DOHH2 (cell line): ENCODE measurements around the gene IFIT2.

Experiments used
- EZH2phosphoT487 ChIP-seq: fragments of 200-600 bp; sonication (generic); IDR thresholded peaks from 2 replicates; pipeline ENCODE4 v1.6.1; 2017; ENCODE audit warnings: borderline replicate concordance, mild to moderate bottlenecking, antibody characterized with exemption, low read length, moderate library complexity, mixed read lengths
- TF ChIP-seq, protein P1 (sequence below): fragments of 200-600 bp; sonication (generic); IDR thresholded peaks from one replicate; pipeline ENCODE4 v1.5.1; 2014; ENCODE audit warnings: antibody characterized with exemption, mild to moderate bottlenecking, low read depth, low read length; ENCODE audit not compliant: poor library complexity, severe bottlenecking

DNA sequence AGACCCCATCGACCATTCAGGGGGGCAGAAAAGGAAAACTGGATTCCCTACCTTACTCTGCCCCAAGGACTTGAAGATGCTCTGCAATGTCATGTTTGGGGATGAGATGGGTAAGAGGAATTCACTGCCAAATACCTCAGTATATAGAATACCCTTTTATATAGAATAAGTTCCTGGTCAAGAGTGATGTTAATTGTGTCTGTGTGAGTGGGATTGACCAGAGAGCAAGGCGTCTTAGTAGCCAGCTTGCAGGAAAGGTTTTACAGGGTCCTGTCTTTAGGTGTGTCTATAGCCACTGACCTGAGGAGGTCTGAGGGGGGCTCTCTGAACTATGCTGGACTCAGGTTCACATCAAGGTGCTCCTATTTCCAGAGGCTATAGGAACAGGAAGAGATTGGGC lies 27.3 kb downstream of the IFIT2 start:
- TF ChIP-seq, protein P1, sequence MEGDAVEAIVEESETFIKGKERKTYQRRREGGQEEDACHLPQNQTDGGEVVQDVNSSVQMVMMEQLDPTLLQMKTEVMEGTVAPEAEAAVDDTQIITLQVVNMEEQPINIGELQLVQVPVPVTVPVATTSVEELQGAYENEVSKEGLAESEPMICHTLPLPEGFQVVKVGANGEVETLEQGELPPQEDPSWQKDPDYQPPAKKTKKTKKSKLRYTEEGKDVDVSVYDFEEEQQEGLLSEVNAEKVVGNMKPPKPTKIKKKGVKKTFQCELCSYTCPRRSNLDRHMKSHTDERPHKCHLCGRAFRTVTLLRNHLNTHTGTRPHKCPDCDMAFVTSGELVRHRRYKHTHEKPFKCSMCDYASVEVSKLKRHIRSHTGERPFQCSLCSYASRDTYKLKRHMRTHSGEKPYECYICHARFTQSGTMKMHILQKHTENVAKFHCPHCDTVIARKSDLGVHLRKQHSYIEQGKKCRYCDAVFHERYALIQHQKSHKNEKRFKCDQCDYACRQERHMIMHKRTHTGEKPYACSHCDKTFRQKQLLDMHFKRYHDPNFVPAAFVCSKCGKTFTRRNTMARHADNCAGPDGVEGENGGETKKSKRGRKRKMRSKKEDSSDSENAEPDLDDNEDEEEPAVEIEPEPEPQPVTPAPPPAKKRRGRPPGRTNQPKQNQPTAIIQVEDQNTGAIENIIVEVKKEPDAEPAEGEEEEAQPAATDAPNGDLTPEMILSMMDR = no peak
- TF ChIP-seq EZH2phosphoT487 = no peak
